K562 (cell line): ENCODE results near the gene ARFGAP1. TPM values are rescaled to one million over a fixed set of nuclear protein-coding genes. Genes with fewer than 3 reads are reported as not detected.

ENCODE experiments used
- ATAC-seq: fragments of 200-7000 bp; cut with Tn5 transposase; 3 replicates; pipeline ENCODE4 v1.9.1; 2020; ENCODE audit warnings: moderate library complexity
- BruUV-seq: library from RNA; stranded (reverse); fragments of 400-500 nt; replicated peaks from 2 replicates; lab custom pipeline; 2021; lab: Mats Ljungman, UMichigan
- CTCF ChIA-PET: fragments of 300-600 bp; formaldehyde crosslinking; extraction: SDS; loops from one replicate; lab custom pipeline; 2021; ENCODE audit warnings: low intra/inter-chr PET ratio; lab: Yijun Ruan, JAX
- POLR2A ChIA-PET: fragments of 300-600, 350-650 bp; sonication (Branson Sonifier 250); formaldehyde crosslinking; extraction: SDS; loops from one replicate; lab custom pipeline; 2021; ENCODE audit warnings: antibody characterized with exemption, inconsistent platforms; lab: Yijun Ruan, JAX
- DNase-seq, 4 experiments: peaks; one replicate each; pipeline versions ENCODE4 v3.0.0 to v3.0.0-alpha.2; 2011 to 2018; ENCODE audit warnings: low spot score in 3 of 4, mixed read lengths in 3 of 4; ENCODE audit errors: extremely low read depth in 1 of 4
- FAIRE-seq: peaks from 2 replicates; lab custom pipeline; 2011; peaks lifted over from hg19 to GRCh38; lab: Jason Lieb, UNC
- H2AFZ ChIP-seq: 2 replicates; pipeline ENCODE4 v1.6.0; 2011; ENCODE audit warnings: low read depth, low read length, control low read depth, inconsistent platforms
- H3K27ac ChIP-seq: fragments of 200-600 bp; 3 replicates; pipeline ENCODE4 v1.8.0; 2011; ENCODE audit warnings: low read depth, mild to moderate bottlenecking, control low read depth, inconsistent platforms, low read length, moderate library complexity, mixed read lengths; ENCODE audit errors: extremely low read depth
- H3K27me3 ChIP-seq, 2 experiments: fragments of 300-600 bp in 1 of 2; 2 replicates in 1 of 2; 3 replicates in 1 of 2; pipeline versions ENCODE4 v1.6.0 to v1.8.0; 2011; ENCODE audit warnings: inconsistent platforms in 2 of 2, low read length in 2 of 2, mild to moderate bottlenecking in 1 of 2, mixed read lengths in 1 of 2, moderate library complexity in 1 of 2; ENCODE audit not compliant: control insufficient read depth in 2 of 2, insufficient read depth in 2 of 2
- H3K36me3 ChIP-seq: fragments of 300-600 bp; 3 replicates; pipeline ENCODE4 v1.8.0; 2011; ENCODE audit warnings: mild to moderate bottlenecking, low read length, inconsistent platforms; ENCODE audit not compliant: control insufficient read depth, insufficient read depth
- H3K4me1 ChIP-seq, 2 experiments: fragments of 200-600 bp in 1 of 2; replicated peaks in 1 of 2; 2 replicates in 1 of 2; 3 replicates in 1 of 2; pipeline versions ENCODE4 v1.5.1 to v1.8.0; 2011; ENCODE audit warnings: inconsistent platforms in 2 of 2, low read length in 2 of 2, mild to moderate bottlenecking in 1 of 2, mixed read lengths in 1 of 2, moderate library complexity in 1 of 2; ENCODE audit not compliant: control insufficient read depth in 2 of 2, insufficient read depth in 2 of 2
- H3K4me2 ChIP-seq: 2 replicates; pipeline ENCODE4 v1.6.1; 2011; ENCODE audit warnings: low read length, control low read depth, inconsistent platforms, mixed read lengths; ENCODE audit not compliant: insufficient read depth
- H3K4me3 ChIP-seq: fragments of 200-600 bp; sonication (generic), shearing (Covaris generic); 2 replicates; pipeline ENCODE4 v1.5.1; 2016; ENCODE audit warnings: control low read depth, inconsistent platforms
- H3K79me2 ChIP-seq: fragments of 200-600 bp; 3 replicates; pipeline ENCODE4 v1.8.0; 2011; ENCODE audit warnings: low read length, inconsistent platforms; ENCODE audit not compliant: control insufficient read depth, insufficient read depth
- H3K9ac ChIP-seq, 2 experiments: 2 replicates each; pipeline versions ENCODE4 v1.6.0 to v1.6.1; 2011; ENCODE audit warnings: low read depth in 2 of 2, low read length in 2 of 2, control low read depth in 1 of 2, inconsistent platforms in 1 of 2, mild to moderate bottlenecking in 1 of 2, mixed read lengths in 1 of 2; ENCODE audit not compliant: insufficient read depth in 1 of 2
- H3K9me1 ChIP-seq: one replicate; pipeline ENCODE4 v1.6.0; 2011; ENCODE audit warnings: inconsistent platforms, mild to moderate bottlenecking, low read length, moderate library complexity; ENCODE audit not compliant: control insufficient read depth, insufficient read depth
- H3K9me3 ChIP-seq: replicated peaks from 2 replicates; pipeline ENCODE4 v1.5.1; 2011; ENCODE audit warnings: low read depth, low read length, inconsistent platforms; ENCODE audit not compliant: control insufficient read depth, insufficient read depth
- H4K20me1 ChIP-seq: replicated peaks from 2 replicates; pipeline ENCODE4 v1.6.1; 2011; ENCODE audit warnings: low read length, inconsistent platforms, mixed read lengths; ENCODE audit not compliant: control insufficient read depth, insufficient read depth
- ELF1 ChIP-seq: fragments of 200-800 bp; sonication (Bioruptor generic); IDR thresholded peaks from 2 replicates; pipeline ENCODE4 v1.6.1; 2016; ENCODE audit warnings: missing genetic modification characterization, missing compliant biosample characterization
- FOXM1 ChIP-seq, 2 experiments: fragments of 450-650 bp in 1 of 2; sonication (generic) in 1 of 2; formaldehyde crosslinking in 1 of 2; IDR thresholded peaks; 2 replicates each; pipeline versions ENCODE4 v1.6.1 to v1.9.0; 2017 to 2022; ENCODE audit warnings: low read depth in 2 of 2, mild to moderate bottlenecking in 2 of 2, missing genetic modification reagents in 1 of 2, moderate library complexity in 1 of 2
- FOXP1 ChIP-seq: sonication (generic); formaldehyde crosslinking; IDR thresholded peaks from 2 replicates; pipeline ENCODE4 v1.8.0; 2022; ENCODE audit warnings: mild to moderate bottlenecking, missing genetic modification reagents
- GABPA ChIP-seq: fragments of 200-800 bp; sonication (Bioruptor generic); conservative IDR thresholded peaks from 2 replicates; pipeline ENCODE4 v1.6.1; 2016; ENCODE audit warnings: low read depth, missing genetic modification characterization, missing compliant biosample characterization
- GATA2 ChIP-seq: sonication (generic); formaldehyde crosslinking; IDR thresholded peaks from 2 replicates; pipeline ENCODE4 v1.4.0; 2020; ENCODE audit warnings: mild to moderate bottlenecking, missing genetic modification reagents
- HNRNPK ChIP-seq: fragments of 200-400 bp; formaldehyde crosslinking; IDR thresholded peaks from one replicate; pipeline ENCODE4 v1.6.1; 2018; ENCODE audit warnings: mild to moderate bottlenecking, low read depth, low read length; ENCODE audit not compliant: poor library complexity, severe bottlenecking
- WGBS: fragments of 100-300 bp; shearing (Covaris generic); methylation state at CpG from one replicate; pipeline ENCODE4 v1.1.6; 2016; ENCODE audit warnings: low coverage, mixed read lengths; ENCODE audit not compliant: insufficient coverage; ENCODE audit errors: missing lambda C conversion rate; 5-methylcytosine and 5-hydroxymethylcytosine counted together
- in situ Hi-C: fragments of 300-500 bp; cut with MboI; formaldehyde crosslinking; loops from 4 replicates; pipeline ENCODE4 v1.15.0; 2018; ENCODE audit warnings: inconsistent platforms, mixed read lengths
- intact Hi-C: fragments of 100-400 bp; cut with micrococcal nuclease; formaldehyde crosslinking; loops from 2 replicates; pipeline ENCODE4 v1.14.2; 2022
- polyA plus RNA-seq, 8 experiments: library from polyadenylated mRNA; depleted of rRNA in 4 of 8; stranded (reverse) in 5 of 8; unstranded in 3 of 8; fragments of >200 nt; fragmentation: Nextera tagmentation in 2 of 8; fragmentation: Illumina TruSeq in 1 of 8; extraction: Ambion mirVana in 2 of 8; extraction: Trizol in 1 of 8; gene quantifications; 2 replicates each; pipeline versions ENCODE4 v1.2.1 to v1.2.3, GENCODE V29; 2011 to 2014; ENCODE audit warnings: inconsistent platforms in 1 of 8, missing spikeins in 1 of 8
- total RNA-seq, 7 experiments: library from RNA; depleted of rRNA in 6 of 7; stranded (reverse); fragments of >200 nt in 6 of 7; fragmentation: Illumina TruSeq in 2 of 7; extraction: Trizol in 2 of 7; gene quantifications; 2 replicates each; pipeline versions ENCODE4 v1.2.1 to v1.2.3, GENCODE V29; 2011 to 2021; ENCODE audit warnings: low replicate concordance in 1 of 7
- TF ChIP-seq, protein P1 (sequence below), 2 experiments: fragments of 450-650 bp in 1 of 2; sonication (generic) in 1 of 2; formaldehyde crosslinking in 1 of 2; IDR thresholded peaks; 2 replicates each; pipeline versions ENCODE4 v1.7.1 to v1.9.0; 2016 to 2022; ENCODE audit warnings: inconsistent platforms in 1 of 2, mild to moderate bottlenecking in 1 of 2, missing genetic modification reagents in 1 of 2

Gene ARFGAP1
- total and polyA plus RNA-seq, 9 of the 15 experiments (the other 6 are each of a cell fraction or from before 2014, with no cell fraction given): 0.53 to 102 (median 33.5) TPM

DNA sequence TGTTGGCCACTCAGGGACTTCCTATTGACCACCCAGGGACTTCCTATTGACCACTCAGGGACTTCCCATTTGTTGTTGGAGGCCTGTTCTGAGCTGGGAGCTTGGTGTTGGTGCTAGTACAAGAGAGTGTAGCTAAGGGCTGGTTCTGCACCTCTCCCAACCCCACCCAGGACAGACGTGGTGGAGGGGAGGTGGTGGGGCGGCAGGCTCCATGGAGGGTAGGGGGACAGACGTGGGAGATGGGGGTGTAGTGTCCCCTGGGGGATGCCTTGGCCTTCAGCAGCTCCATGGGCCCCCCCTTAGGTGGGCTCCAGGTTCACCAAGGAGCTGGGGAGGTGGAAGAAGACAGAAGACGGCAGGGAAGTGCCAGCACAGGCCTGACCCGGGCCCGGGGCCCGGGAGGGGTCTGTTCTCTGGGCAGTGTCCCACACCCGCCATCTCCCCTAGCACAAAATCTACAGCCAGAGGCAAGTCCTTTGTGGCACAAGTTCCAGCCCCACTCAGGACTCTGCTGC is 54.7 kb downstream of the ARFGAP1 start:
- DNase-seq: no peak
- BruUV-seq: no TSS peak
- Histone ChIP-seq H3K79me2 (no peaks in the 10 kb centered on the region), H2AFZ (no peak overlapping the region), H3K9ac (no peak overlapping the region), H3K9me1 (no peaks in the 10 kb centered on the region), H3K27ac (no peak overlapping the region), H3K9me3 (no peaks in the 10 kb centered on the region), H3K4me3 (no peak overlapping the region), H4K20me1 (no peaks in the 10 kb centered on the region), H3K27me3 (peaks cover 13 to 15% of the 10 kb centered on the region in 2 experiments; a peak in 4 of 5 replicates), H3K36me3 (no peaks in the 10 kb centered on the region)
- ChIA-PET CTCF (no interaction called here), POLR2A (no interaction called here)
- ATAC-seq: no peak
- 41% methylated on average over 5 of the region's 8 CpGs for WGBS
- in situ Hi-C loops: no loop called here
- TF ChIP-seq GATA2 (CRISPR knock-in tag): no peak
- TF ChIP-seq FOXM1 (IDR thresholded peaks at IDR 0.05; ENCODE audit: low read depth): no peak
- TF ChIP-seq FOXM1 (CRISPR knock-in tag; IDR thresholded peaks at IDR 0.05; ENCODE audit: low read depth): no peak
- TF ChIP-seq GABPA (tag): peak; percentile 41
- TF ChIP-seq, protein P1, sequence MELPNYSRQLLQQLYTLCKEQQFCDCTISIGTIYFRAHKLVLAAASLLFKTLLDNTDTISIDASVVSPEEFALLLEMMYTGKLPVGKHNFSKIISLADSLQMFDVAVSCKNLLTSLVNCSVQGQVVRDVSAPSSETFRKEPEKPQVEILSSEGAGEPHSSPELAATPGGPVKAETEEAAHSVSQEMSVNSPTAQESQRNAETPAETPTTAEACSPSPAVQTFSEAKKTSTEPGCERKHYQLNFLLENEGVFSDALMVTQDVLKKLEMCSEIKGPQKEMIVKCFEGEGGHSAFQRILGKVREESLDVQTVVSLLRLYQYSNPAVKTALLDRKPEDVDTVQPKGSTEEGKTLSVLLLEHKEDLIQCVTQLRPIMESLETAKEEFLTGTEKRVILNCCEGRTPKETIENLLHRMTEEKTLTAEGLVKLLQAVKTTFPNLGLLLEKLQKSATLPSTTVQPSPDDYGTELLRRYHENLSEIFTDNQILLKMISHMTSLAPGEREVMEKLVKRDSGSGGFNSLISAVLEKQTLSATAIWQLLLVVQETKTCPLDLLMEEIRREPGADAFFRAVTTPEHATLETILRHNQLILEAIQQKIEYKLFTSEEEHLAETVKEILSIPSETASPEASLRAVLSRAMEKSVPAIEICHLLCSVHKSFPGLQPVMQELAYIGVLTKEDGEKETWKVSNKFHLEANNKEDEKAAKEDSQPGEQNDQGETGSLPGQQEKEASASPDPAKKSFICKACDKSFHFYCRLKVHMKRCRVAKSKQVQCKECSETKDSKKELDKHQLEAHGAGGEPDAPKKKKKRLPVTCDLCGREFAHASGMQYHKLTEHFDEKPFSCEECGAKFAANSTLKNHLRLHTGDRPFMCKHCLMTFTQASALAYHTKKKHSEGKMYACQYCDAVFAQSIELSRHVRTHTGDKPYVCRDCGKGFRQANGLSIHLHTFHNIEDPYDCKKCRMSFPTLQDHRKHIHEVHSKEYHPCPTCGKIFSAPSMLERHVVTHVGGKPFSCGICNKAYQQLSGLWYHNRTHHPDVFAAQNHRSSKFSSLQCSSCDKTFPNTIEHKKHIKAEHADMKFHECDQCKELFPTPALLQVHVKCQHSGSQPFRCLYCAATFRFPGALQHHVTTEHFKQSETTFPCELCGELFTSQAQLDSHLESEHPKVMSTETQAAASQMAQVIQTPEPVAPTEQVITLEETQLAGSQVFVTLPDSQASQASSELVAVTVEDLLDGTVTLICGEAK (IDR thresholded peaks at IDR 0.05): peak; percentile 6; the same call in 1 of the 2 replicates
- TF ChIP-seq, protein P1 (CRISPR knock-in tag; IDR thresholded peaks at IDR 0.05): no peak
- peak; percentile 33; the same call in 1 of the 2 replicates for TF ChIP-seq ELF1 (tag)
- 0 out of 2 replicates have a peak, but pooled peaks have one; percentile 6 for TF ChIP-seq FOXP1 (CRISPR knock-in tag)
- TF ChIP-seq HNRNPK: no peak
- TF ChIP-seq, all 486 proteins: peak for 4
- intact Hi-C loops: no loop called here
- FAIRE-seq: no peak
- Histone ChIP-seq H3K4me2 (no peak overlapping the region), H3K4me1 (peaks cover 0 to 27% of the 10 kb centered on the region in 2 experiments; a peak in 1 of 5 replicates)
